Peyer's patch (tissue), 4 donors: ENCODE data around the gene ABCA13.

Experiments
- POLR2A ChIP-seq, 2 donors: fragments of 450-650 bp; IDR thresholded peaks; one replicate each; pipeline ENCODE4 v1.5.1; 2017; ENCODE audit warnings: antibody characterized with exemption in 2 of 2, mild to moderate bottlenecking in 2 of 2, moderate library complexity in 2 of 2
- TF ChIP-seq, protein P1 (sequence below), 6 experiments: fragments of 450-650 bp in 4 of 6; fragments of 200-600 bp in 2 of 6; sonication (generic) in 1 of 6; IDR thresholded peaks; one replicate each; pipeline ENCODE4 v1.5.1; 2017 to 2019; ENCODE audit warnings: antibody characterized with exemption in 6 of 6, mild to moderate bottlenecking in 3 of 6, moderate library complexity in 1 of 6

DNA sequence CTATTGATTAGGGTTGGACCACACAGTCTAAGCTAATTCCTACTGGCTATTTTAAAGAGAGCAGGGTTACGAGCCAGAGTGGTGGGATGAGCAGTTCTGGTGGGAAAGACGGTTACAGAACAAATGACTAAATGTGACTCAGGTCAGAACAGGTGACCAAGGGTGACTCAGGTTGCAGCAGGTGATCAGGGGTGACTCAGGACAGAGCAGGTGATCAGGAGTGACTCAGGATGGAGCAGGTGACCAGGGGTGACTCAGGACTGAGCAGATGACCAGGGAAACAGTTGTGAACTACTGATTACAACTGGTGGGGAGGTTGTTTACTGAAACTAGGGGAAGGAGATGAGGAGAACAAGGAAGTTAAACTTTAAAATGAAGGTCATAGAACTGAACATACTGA lies 366.3 kb downstream of the ABCA13 start:
- TF ChIP-seq, protein P1, sequence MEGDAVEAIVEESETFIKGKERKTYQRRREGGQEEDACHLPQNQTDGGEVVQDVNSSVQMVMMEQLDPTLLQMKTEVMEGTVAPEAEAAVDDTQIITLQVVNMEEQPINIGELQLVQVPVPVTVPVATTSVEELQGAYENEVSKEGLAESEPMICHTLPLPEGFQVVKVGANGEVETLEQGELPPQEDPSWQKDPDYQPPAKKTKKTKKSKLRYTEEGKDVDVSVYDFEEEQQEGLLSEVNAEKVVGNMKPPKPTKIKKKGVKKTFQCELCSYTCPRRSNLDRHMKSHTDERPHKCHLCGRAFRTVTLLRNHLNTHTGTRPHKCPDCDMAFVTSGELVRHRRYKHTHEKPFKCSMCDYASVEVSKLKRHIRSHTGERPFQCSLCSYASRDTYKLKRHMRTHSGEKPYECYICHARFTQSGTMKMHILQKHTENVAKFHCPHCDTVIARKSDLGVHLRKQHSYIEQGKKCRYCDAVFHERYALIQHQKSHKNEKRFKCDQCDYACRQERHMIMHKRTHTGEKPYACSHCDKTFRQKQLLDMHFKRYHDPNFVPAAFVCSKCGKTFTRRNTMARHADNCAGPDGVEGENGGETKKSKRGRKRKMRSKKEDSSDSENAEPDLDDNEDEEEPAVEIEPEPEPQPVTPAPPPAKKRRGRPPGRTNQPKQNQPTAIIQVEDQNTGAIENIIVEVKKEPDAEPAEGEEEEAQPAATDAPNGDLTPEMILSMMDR (IDR thresholded peaks at IDR 0.05), result no peak
- TF ChIP-seq POLR2A (IDR thresholded peaks at IDR 0.05), result no peak
